ENCODE results near the gene RAB30. TPM values are rescaled to one million over a fixed set of nuclear protein-coding genes. Genes with fewer than 3 reads are reported as not detected.

The RAB30 gene
- polyA plus RNA-seq, 1 donor from 2014 or later, result 36.4 TPM

GRCh38 chr11:83061883-83062282 lies 9.8 kb downstream of the RAB30 start:
- no peak overlapping the region for H3K27ac ChIP-seq (ENCODE audit: low read length)
- no peaks in the 10 kb centered on the region for H3K36me3 ChIP-seq (ENCODE audit: insufficient read depth, low read length)
- TF ChIP-seq, protein P1, sequence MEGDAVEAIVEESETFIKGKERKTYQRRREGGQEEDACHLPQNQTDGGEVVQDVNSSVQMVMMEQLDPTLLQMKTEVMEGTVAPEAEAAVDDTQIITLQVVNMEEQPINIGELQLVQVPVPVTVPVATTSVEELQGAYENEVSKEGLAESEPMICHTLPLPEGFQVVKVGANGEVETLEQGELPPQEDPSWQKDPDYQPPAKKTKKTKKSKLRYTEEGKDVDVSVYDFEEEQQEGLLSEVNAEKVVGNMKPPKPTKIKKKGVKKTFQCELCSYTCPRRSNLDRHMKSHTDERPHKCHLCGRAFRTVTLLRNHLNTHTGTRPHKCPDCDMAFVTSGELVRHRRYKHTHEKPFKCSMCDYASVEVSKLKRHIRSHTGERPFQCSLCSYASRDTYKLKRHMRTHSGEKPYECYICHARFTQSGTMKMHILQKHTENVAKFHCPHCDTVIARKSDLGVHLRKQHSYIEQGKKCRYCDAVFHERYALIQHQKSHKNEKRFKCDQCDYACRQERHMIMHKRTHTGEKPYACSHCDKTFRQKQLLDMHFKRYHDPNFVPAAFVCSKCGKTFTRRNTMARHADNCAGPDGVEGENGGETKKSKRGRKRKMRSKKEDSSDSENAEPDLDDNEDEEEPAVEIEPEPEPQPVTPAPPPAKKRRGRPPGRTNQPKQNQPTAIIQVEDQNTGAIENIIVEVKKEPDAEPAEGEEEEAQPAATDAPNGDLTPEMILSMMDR (IDR thresholded peaks at IDR 0.05; ENCODE audit: poor library complexity, severe bottlenecking), result no peak
- no peak for TF ChIP-seq SMC3 (conservative IDR thresholded peaks at IDR 0.05; ENCODE audit: poor library complexity)
- H2AFZ ChIP-seq (ENCODE audit: low read depth, low read length), result no peak overlapping the region
- H3K9me3 ChIP-seq (ENCODE audit: low read length), result no peaks in the 10 kb centered on the region
- H4K20me1 ChIP-seq (ENCODE audit: insufficient read depth), result no peaks in the 10 kb centered on the region
- H3K9me2 ChIP-seq (ENCODE audit: insufficient read depth, low read length), result no peaks in the 10 kb centered on the region
- H3K79me2 ChIP-seq (replicated peaks; ENCODE audit: insufficient read depth, low read length), result peaks cover 56% of the 10 kb centered on the region
- H3K4me3 ChIP-seq (ENCODE audit: low read length), result no peak overlapping the region
- no peaks in the 10 kb centered on the region for H3K27me3 ChIP-seq (ENCODE audit: insufficient read depth, low read depth, low read length)
- no peak overlapping the region for H3K9ac ChIP-seq (ENCODE audit: low read length)
- no peaks in the 10 kb centered on the region for H3F3A ChIP-seq (ENCODE audit: insufficient read depth, low read length, poor library complexity, severe bottlenecking)
- no peak overlapping the region for H3K4me2 ChIP-seq (ENCODE audit: low read length)

GRCh38 chr11:83060965-83061364 lies 10.7 kb downstream of the RAB30 start:
- Histone ChIP-seq H4K20me1 (ENCODE audit: insufficient read depth) (no peaks in the 10 kb centered on the region), H3K79me2 (replicated peaks; ENCODE audit: insufficient read depth, low read length) (peaks cover 53% of the 10 kb centered on the region), H3K4me2 (ENCODE audit: low read length) (no peak overlapping the region), H3F3A (ENCODE audit: insufficient read depth, low read length, poor library complexity, severe bottlenecking) (no peaks in the 10 kb centered on the region), H3K27ac (ENCODE audit: low read length) (no peak overlapping the region), H3K27me3 (ENCODE audit: insufficient read depth, low read depth, low read length) (no peaks in the 10 kb centered on the region), H3K9me3 (ENCODE audit: low read length) (no peaks in the 10 kb centered on the region), H3K9ac (ENCODE audit: low read length) (no peak overlapping the region), H2AFZ (ENCODE audit: low read depth, low read length) (no peak overlapping the region), H3K4me3 (ENCODE audit: low read length) (no peak overlapping the region), H3K36me3 (ENCODE audit: insufficient read depth, low read length) (no peaks in the 10 kb centered on the region), H3K9me2 (ENCODE audit: insufficient read depth, low read length) (no peaks in the 10 kb centered on the region)
- TF ChIP-seq, protein P1 (IDR thresholded peaks at IDR 0.05; ENCODE audit: poor library complexity, severe bottlenecking), result no peak
- TF ChIP-seq SMC3 (conservative IDR thresholded peaks at IDR 0.05; ENCODE audit: poor library complexity), result no peak
- no peak for TF ChIP-seq TAF1 (IDR thresholded peaks at IDR 0.05; ENCODE audit: low read depth)
- no peak for TF ChIP-seq RAD21 (conservative IDR thresholded peaks at IDR 0.05)
- no peak for TF ChIP-seq POLR2AphosphoS5 (IDR thresholded peaks at IDR 0.05)
- TF ChIP-seq EP300 (conservative IDR thresholded peaks at IDR 0.05; ENCODE audit: poor library complexity, severe bottlenecking), result no peak
- TF ChIP-seq, protein P2, sequence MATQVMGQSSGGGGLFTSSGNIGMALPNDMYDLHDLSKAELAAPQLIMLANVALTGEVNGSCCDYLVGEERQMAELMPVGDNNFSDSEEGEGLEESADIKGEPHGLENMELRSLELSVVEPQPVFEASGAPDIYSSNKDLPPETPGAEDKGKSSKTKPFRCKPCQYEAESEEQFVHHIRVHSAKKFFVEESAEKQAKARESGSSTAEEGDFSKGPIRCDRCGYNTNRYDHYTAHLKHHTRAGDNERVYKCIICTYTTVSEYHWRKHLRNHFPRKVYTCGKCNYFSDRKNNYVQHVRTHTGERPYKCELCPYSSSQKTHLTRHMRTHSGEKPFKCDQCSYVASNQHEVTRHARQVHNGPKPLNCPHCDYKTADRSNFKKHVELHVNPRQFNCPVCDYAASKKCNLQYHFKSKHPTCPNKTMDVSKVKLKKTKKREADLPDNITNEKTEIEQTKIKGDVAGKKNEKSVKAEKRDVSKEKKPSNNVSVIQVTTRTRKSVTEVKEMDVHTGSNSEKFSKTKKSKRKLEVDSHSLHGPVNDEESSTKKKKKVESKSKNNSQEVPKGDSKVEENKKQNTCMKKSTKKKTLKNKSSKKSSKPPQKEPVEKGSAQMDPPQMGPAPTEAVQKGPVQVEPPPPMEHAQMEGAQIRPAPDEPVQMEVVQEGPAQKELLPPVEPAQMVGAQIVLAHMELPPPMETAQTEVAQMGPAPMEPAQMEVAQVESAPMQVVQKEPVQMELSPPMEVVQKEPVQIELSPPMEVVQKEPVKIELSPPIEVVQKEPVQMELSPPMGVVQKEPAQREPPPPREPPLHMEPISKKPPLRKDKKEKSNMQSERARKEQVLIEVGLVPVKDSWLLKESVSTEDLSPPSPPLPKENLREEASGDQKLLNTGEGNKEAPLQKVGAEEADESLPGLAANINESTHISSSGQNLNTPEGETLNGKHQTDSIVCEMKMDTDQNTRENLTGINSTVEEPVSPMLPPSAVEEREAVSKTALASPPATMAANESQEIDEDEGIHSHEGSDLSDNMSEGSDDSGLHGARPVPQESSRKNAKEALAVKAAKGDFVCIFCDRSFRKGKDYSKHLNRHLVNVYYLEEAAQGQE (IDR thresholded peaks at IDR 0.05; ENCODE audit: borderline replicate concordance), result no peak
- TF ChIP-seq MXI1 (conservative IDR thresholded peaks at IDR 0.05; ENCODE audit: poor library complexity, severe bottlenecking), result no peak
- no peak for TF ChIP-seq EZH2 (IDR thresholded peaks at IDR 0.05; ENCODE audit: borderline replicate concordance, insufficient read depth, low read length, poor library complexity, severe bottlenecking)
